ENCODE data around the gene ENTREP1.

GRCh38 chr9:69339620-69340019 is 14.6 kb downstream of the ENTREP1 start:
- TF ChIP-seq CTCF (IDR thresholded peaks at IDR 0.05), result no peak
- TF ChIP-seq POLR2AphosphoS5 (IDR thresholded peaks at IDR 0.05), result no peak
- TF ChIP-seq POLR2A (IDR thresholded peaks at IDR 0.05), result no peak
